Measurements from ENCODE around the gene CTNNA1. TPM values are rescaled to one million over a fixed set of nuclear protein-coding genes. Genes with fewer than 3 reads are reported as not detected.
A peak's percentile ranks its signal among the peaks of the same experiment; 100 is the strongest.

The CTNNA1 gene
- total RNA-seq, 1 donor from 2014 or later: 598 TPM

GRCh38 chr5:138828556-138828955 lies 75.3 kb downstream of the CTNNA1 start:
- Mint-ChIP-seq H3K27ac (ENCODE audit: unreplicated experiment) (no peak overlapping the region), H3K36me3 (ENCODE audit: unreplicated experiment) (no peaks in the 10 kb centered on the region), H3K4me3 (ENCODE audit: unreplicated experiment) (no peak overlapping the region), H3K9me3 (ENCODE audit: unreplicated experiment) (peaks cover 5% of the 10 kb centered on the region), H3K27me3 (ENCODE audit: unreplicated experiment) (peaks cover 4% of the 10 kb centered on the region), H3K4me1 (ENCODE audit: low read depth, unreplicated experiment) (peaks cover 33% of the 10 kb centered on the region)
- TF ChIP-seq, protein P1, sequence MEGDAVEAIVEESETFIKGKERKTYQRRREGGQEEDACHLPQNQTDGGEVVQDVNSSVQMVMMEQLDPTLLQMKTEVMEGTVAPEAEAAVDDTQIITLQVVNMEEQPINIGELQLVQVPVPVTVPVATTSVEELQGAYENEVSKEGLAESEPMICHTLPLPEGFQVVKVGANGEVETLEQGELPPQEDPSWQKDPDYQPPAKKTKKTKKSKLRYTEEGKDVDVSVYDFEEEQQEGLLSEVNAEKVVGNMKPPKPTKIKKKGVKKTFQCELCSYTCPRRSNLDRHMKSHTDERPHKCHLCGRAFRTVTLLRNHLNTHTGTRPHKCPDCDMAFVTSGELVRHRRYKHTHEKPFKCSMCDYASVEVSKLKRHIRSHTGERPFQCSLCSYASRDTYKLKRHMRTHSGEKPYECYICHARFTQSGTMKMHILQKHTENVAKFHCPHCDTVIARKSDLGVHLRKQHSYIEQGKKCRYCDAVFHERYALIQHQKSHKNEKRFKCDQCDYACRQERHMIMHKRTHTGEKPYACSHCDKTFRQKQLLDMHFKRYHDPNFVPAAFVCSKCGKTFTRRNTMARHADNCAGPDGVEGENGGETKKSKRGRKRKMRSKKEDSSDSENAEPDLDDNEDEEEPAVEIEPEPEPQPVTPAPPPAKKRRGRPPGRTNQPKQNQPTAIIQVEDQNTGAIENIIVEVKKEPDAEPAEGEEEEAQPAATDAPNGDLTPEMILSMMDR (IDR thresholded peaks at IDR 0.05; ENCODE audit: partially characterized antibody, unreplicated experiment): no peak
- no peak for DNase-seq

DNA sequence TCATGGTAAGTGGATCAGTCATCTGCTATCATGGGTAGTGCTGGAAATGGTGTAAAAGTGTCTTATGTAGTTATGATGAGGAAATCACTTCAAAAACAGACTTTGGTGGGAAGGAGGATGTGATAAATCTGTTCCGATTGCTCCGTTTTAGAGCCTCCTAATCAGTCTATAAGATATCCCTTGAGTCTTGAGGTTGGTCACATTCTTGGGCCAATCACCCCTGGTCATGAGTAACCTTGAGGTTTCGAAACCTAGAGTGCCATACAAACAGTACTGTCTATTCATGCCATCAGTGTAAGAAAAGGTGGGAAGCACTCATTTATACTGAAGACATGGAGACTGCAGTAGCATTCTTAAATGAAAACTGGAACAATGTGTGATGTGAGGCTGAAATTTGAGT lies 76.1 kb downstream of the CTNNA1 start:
- no peaks in the 10 kb centered on the region for H3K36me3 Mint-ChIP-seq (ENCODE audit: unreplicated experiment)
- H3K27ac Mint-ChIP-seq (ENCODE audit: unreplicated experiment): peak overlapping the region; percentile 45
- peaks cover 5% of the 10 kb centered on the region for H3K9me3 Mint-ChIP-seq (ENCODE audit: unreplicated experiment)
- TF ChIP-seq, protein P1 (IDR thresholded peaks at IDR 0.05; ENCODE audit: partially characterized antibody, unreplicated experiment): no peak
- H3K4me3 Mint-ChIP-seq (ENCODE audit: unreplicated experiment): no peak overlapping the region
- H3K27me3 Mint-ChIP-seq (ENCODE audit: unreplicated experiment): peaks cover 4% of the 10 kb centered on the region
- DNase-seq: no peak
- H3K4me1 Mint-ChIP-seq (ENCODE audit: low read depth, unreplicated experiment): peaks cover 34% of the 10 kb centered on the region

DNA sequence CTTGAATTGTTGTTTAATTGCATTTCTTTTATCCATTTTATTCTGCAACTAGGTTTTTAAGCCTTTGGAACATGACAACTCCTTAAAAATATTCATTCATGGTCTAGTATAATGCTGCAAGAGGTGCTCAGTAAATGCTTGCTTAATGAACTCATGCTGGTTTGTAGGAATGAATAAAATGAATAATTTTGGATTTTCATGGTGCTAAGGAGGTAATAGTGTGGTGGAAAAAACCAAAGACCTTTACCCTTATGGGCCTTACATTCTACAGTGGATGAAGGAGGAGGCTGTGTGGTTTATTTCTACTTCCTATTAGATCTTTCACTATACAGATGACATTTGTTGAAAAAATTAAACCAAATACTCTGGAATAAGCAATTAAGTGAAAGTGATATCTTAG lies 78.5 kb downstream of the CTNNA1 start:
- Mint-ChIP-seq H3K27ac (ENCODE audit: unreplicated experiment) (no peak overlapping the region), H3K36me3 (ENCODE audit: unreplicated experiment) (no peaks in the 10 kb centered on the region), H3K4me1 (ENCODE audit: low read depth, unreplicated experiment) (peaks cover 36% of the 10 kb centered on the region), H3K9me3 (ENCODE audit: unreplicated experiment) (peaks cover 3% of the 10 kb centered on the region), H3K4me3 (ENCODE audit: unreplicated experiment) (no peak overlapping the region), H3K27me3 (ENCODE audit: unreplicated experiment) (peaks cover 4% of the 10 kb centered on the region)
- TF ChIP-seq, protein P1 (IDR thresholded peaks at IDR 0.05; ENCODE audit: partially characterized antibody, unreplicated experiment): no peak
- DNase-seq: no peak

DNA sequence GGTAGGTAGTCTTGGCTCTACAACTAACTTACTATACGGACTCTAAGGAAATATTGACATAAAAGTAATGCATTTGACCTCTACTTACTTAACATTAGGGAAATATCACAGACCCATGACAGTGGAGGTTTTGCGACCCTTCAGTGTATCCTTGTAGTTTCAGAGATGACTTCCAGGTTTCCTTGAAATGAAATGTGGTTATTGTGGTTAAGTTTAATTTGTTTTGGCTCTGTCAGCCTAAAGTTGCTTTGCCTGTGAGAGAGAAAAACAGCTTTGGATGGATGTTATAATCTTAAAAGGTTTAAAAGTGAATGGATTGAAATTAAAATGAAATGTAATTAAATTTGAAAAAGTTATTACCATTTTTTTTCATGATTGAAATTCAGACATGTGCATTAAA lies 79.0 kb downstream of the CTNNA1 start:
- Mint-ChIP-seq H3K4me1 (ENCODE audit: low read depth, unreplicated experiment) (peaks cover 36% of the 10 kb centered on the region), H3K27ac (ENCODE audit: unreplicated experiment) (no peak overlapping the region)

GRCh38 chr5:138833080-138833479 lies 79.9 kb downstream of the CTNNA1 start:
- Mint-ChIP-seq H3K9me3 (ENCODE audit: unreplicated experiment) (peaks cover 3% of the 10 kb centered on the region), H3K27ac (ENCODE audit: unreplicated experiment) (peak overlapping the region; percentile 30), H3K4me3 (ENCODE audit: unreplicated experiment) (peak overlapping the region; percentile 3), H3K4me1 (ENCODE audit: low read depth, unreplicated experiment) (peaks cover 36% of the 10 kb centered on the region), H3K36me3 (ENCODE audit: unreplicated experiment) (no peaks in the 10 kb centered on the region), H3K27me3 (ENCODE audit: unreplicated experiment) (peaks cover 4% of the 10 kb centered on the region)
- DNase-seq: no peak
- TF ChIP-seq, protein P1 (IDR thresholded peaks at IDR 0.05; ENCODE audit: partially characterized antibody, unreplicated experiment): no peak

More for the DNA sequence above, 79.0 kb downstream of the CTNNA1 start:
- Mint-ChIP-seq H3K4me3 (ENCODE audit: unreplicated experiment) (no peak overlapping the region), H3K27me3 (ENCODE audit: unreplicated experiment) (peaks cover 4% of the 10 kb centered on the region), H3K36me3 (ENCODE audit: unreplicated experiment) (no peaks in the 10 kb centered on the region), H3K9me3 (ENCODE audit: unreplicated experiment) (peaks cover 3% of the 10 kb centered on the region)
- no peak for DNase-seq
- TF ChIP-seq, protein P1 (IDR thresholded peaks at IDR 0.05; ENCODE audit: partially characterized antibody, unreplicated experiment): no peak
